Fibroblast of skin of scalp (primary cell): Measurements from ENCODE around the gene MT1G.
"Not testable (repeated sequence)": the region's sequence is repeated elsewhere in the genome, so short reads cannot be mapped to it uniquely, and the experiment has no call there.

ENCODE experiments used
- DNase-seq: peaks from one replicate; pipeline ENCODE4 v3.0.0-alpha.2; 2013

Gene MT1G

DNA sequence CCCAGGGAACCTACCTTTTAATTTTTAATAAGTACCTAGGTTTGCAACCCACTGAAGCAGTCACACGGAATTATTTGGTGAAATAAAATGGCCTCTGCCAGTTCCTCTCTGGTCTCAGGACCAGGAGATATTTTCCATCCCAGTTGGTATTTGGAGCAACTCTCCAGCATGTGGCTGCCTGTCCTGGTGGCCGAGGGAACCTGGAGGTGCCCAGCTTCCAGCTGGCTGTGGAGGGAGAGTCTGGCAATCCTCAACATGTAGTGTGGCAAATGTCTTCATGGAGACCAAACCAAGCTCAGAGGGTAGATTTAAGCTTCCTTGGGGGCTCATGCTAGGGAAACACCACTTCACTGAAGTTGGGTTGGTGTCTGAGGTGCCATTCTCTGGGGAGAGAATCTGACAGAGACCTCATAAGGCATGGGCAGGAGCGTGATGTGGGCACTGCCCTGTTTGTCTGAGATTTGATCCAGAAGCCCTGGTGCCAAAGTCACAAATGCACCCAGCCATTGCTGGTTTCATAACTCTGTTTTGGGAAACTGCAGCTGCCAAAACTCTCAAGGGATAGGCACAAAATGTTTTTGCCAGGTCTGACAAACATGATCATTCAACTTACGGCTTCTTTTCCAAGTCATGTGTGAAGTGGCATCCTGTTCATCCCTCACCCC, 17.2 kb upstream of the MT1G start:
- no peak for DNase-seq

DNA sequence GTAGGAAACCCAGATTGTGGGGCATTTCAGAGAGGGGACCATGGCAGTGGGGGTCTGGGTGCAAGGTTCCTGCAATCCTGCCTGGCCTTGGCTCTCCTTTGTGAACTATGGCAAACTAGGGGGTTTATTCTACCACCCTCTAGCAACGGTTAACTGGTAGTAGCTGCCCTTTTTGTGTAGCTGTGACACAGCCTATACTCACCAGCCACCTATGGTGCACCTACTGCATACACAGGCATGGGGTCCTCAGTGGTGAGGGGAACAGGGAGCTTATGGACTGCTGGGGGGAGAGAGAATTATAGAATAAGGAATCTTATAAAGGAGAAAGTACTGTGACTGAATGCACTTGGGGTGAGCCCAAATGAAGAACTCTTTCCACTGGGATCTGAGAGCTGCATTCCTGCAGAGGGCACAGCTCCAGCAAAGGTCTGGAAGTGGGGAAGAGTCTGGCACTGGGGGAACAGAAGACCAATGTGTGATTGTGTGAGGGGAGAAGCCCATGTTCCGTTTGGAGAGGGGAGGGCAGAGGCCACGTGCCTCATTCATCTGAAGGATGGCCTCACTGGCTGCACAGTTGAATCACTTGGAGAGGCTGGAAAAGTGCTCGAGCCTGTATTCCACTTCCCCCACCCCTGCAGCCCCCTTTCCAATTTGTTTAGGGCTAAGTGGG, 16.5 kb upstream of the MT1G start:
- DNase-seq, result no peak

DNA sequence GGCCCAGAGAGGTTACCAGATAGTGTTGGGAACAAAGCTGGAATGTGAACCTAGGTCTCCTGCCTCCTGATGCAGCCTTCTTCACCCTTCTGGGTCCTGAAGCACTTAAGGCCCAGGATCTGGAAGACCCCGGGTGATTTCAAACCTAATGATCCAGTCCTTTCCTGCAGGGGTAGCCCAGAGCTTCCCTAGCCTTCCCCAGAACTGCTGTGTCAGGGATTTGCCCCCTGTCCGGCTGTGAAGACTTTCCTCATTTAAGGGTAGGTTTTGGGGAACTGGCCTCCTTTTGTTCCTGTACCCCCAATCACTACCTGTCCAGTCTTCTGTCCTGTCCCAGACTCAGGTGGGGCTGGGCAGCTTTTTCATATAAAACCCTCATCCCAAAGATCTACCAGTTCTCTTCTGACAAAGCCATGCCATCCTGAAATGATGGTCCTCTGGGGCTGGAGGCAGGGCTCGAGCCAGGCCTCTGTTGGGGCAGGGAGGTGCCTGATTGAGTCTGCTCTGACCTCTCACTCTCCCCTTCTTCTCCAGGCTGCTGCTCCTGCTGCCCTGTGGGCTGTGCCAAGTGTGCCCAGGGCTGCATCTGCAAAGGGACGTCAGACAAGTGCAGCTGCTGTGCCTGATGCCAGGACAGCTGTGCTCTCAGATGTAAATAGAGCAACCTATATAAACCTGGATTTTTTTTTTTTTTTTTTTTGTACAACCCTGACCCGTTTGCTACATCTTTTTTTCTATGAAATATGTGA, 15.7 kb upstream of the MT1G start:
- no peak for DNase-seq

DNA sequence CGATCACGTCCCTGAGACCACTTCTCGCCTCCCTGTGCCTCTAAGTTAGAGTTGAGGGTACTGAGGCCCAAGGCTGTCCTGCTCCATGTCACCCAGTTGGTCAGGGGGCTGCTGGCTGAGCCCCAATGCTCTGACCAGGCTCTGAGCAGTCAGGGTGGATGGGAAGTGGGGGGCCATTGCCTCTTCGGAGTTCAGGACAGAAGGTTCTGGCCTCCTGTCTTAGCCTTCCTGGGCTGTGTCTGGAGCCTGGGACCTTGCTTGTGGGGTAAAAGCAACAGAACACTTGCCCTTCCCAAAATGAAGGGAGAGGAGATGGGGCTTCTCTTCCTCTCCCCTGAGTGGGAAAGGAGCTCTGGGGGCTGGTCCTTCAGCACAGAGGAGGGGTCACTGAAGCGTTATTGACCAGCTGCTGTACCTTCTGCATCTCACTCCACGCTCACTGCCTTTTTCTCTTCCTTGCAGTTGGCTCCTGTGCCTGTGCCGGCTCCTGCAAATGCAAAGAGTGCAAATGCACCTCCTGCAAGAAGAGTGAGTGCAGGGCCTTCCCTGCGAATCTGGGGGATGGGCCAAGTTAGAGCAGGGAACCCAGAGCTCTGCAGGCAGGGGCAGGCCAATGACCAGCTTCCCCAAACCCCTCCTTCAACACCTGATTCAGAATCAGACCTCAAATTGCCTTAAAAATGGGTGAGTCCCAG, 15.0 kb upstream of the MT1G start:
- DNase-seq, result no peak

DNA sequence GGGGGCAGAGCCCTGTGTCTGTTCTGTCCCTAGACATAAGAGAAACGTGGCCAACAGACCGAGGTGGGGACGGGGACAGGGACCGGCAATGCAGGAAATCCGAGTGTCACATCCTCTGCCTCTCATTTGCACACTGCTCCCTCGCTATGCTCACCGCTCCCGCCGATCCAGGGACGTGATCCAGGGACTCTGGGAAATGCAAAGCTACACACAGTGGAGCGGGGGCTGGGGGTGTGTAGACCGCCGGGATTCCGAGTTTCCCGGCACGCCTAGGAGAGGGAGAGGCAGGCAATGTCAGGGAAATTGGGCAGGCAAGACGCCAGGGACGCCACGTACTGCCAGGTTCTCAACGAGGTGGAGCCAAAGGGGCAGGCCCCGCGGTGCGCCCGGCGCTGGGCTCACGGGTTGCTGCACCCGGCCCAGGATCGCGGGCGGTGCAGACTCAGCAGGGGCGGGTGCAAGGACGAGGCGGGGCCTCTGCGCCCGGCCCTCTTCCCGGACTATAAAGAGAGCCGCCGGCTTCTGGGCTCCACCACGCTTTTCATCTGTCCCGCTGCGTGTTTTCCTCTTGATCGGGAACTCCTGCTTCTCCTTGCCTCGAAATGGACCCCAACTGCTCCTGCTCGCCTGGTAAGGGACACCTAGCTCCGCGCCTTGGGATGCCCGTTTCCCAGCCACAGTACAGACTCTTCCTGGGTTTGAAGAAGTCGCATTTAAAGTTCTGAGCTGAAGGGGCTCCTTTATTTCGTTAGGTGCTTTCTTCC, 14.3 kb upstream of the MT1G start, which contains the start of gene MT1X:
Gene MT1X (plus strand): TSS at position 532 of the 764 bp plus-strand sequence. CDS start 71 bp downstream, at position 603.
- peak; percentile 89 for DNase-seq

DNA sequence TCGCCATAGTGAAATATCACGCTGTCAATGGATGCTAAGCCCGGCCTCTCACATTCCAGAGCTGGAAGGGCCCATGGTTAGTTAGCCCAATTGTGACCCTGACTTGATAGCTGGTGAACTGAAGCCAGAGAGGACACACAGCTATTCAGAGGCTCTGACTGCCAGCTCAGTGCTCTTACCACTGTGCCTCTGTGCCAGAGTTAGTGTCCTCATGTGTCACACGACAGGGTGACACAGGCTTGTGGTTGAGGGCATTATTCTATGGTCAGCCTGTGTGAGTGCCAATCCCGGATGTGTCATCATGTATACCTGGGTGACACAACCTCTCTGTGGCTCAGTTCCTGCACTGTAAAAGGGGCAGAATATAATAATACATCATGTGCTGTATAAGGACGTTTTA, 12.0 kb upstream of the MT1G start:
- DNase-seq, result no peak

DNA sequence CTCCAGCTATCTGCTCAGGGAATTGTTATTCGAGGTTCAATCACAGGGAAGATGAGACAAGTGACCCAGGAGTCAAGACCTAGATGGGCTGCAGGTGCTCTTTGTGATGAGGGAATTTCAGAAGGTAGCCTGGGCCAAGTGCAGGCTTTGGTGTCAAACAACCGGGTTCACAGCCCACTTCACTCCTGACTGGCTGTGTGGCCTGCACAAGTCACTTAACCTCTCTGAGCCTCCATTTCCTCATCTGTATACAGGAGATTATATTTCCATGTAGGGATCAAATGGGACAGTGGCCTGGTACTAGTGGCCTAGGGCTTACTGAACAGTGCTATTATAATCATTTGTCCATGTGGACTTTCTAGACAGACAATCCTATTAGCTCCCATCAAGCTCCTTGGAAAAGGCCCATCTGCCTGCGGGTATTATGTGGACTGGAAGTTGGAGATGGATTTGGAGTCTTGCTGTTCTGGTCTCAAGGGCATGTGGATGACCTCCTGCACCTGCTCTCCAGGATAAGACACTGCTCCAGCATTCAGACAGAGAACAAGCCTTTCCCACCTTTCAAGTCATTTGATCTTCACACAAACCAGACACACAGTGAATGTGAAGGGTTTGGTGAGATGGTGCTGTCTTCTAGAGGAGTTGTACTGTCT, 11.3 kb upstream of the MT1G start:
- DNase-seq, result no peak

DNA sequence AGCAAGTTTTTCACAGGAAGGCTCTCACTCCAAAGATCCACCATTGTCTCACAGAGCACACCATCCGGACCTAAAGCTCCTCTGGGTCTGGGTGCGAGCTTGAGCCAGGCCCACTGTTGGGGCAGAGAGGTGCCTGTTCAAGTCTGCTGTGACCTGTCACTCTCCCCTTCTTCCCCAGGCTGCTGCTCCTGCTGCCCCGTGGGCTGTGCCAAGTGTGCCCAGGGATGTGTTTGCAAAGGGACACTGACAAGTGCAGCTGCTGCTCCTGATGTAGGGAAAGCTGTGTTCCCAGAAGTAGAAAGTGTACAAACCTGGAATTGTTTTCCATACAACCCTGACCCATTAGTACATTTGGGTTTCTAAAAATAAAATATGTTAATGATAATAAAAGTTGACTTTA, 9.6 kb upstream of the MT1G start:
- no peak for DNase-seq

DNA sequence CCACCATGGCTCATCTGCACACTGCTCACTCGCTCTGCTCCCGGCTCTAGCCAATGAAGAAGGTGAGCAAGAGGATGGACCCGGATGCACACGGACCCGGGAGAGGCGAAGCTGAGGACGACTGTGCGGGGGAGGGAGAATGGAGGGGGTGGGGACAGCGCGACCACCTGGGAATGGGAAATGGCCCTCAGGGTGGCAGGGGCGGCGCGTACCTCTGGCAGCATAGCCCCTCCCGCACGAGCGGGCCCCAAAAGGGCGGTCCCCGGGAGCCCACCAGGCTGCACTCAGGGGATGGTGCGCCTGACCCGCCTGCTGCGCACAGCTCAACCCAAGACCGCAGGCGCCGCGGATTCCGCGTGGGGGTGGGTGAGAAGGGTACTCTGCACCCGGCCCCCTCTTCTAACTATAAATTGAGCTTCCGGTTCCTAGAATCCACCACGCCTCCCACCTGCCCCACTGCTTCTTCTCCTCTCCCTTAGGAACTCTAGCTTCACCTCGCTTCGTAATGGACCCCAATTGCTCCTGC, 7.9 kb upstream of the MT1G start:
- no peak for DNase-seq

DNA sequence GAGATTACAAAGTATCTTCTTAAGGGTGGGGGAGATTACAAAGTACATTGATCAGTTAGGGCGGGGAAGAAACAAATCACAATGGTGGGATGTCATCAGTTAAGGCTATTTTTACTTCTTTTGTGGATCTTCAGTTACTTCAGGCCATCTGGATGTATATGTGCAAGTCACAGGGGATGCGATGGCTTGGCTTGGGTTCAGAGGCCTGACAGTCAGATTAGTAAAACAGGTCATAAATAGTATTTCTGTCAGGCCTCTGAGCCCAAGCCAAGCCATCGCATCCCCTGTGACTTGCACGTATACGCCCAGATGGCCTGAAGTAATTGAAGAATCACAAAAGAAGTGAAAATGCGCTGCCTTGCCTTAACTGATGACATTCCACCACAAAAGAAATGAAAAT, 6.7 kb upstream of the MT1G start:
- not testable (repeated sequence) for DNase-seq

DNA sequence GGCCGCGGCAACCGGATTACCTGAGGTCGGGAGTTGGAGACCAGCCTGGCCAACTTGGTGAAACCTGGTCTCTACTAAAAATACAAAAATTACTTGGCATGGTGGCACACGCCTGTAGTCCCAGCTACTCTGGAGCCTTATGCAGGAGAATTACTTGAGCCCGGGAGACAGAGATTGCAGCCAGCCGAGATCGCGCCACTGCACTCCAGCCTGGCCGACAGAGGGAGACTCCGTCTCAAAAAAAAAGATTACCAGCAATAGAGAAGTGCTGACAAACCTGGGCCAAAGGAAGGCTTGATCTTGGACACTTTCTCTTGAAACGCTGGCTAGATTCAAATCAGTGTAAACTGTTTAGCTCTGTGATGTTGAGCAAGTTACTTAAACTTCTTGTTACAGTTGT, 6.1 kb upstream of the MT1G start:
- peak; percentile 19 for DNase-seq

DNA sequence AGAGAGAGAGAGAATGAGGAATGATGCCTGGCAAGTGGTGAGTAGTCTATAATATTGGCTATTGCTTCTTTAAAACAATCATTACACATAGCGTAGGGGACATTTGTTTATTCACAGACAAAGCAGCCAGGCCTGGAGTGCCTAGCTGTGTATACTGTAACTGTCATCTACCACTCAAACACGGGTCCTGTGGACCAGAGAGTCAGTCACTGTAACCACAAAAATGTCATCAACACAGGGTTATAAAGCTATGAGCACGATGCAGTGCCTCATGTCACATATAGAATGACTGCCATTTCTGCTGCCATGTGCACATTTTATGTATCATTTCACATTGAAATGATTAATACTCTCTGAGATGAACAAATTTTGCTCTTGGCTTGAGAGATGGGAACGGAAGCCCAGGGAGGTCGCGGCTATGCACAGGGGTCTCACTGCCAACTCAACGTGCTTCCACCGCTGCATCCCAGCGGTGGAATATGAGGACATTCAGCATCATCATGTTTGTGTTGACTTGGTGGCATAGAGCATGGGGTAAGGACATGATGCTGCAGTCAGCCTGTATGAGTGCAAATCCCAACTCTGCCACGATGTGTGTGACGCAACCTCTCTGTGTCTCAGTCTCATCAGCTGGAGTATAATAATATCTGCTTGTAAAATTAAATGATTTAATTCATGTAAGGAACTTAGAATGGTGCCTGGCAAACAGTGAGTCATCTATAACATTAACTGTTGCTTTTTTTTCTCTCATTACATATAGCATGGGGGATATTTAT, 5.1 kb upstream of the MT1G start:
- DNase-seq, result no peak

DNA sequence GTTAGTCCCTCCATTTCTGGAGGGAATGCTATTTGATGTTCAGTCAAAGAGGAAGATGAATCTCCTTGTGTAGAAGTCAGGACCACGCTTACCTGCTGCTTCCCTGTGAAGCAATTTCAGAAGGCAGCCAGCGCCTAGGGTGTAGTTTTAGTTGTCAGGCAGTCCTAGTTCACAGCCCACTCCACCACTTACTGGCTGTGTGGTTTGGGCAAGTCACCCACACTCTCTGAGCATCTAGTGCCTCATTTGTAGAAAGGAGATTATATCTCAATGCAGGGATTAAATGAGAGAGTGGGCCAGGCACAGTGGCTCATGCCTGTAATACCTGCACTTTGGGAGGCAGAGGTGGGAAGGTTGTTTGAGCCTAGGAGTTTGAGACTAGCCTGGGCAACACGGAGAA, 4.3 kb upstream of the MT1G start:
- not testable (repeated sequence) for DNase-seq

DNA sequence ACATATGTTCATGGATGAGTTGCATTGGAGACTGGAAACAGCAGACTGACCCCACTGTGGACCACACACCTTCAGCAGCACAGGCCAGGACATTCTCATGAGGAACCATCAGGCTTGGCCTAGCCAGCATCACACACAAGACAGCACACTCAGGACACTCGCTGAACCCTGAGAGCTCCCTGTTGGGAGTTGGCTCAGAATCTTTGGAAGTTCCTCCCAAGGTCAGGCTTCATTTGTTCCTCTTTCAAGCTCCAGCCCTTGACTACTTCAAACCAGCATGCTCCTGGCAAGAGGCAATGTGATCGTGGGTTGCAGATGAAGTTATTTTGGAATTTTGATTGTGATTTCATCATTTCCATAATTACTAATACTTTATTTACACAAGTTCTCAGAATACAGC, 3.8 kb upstream of the MT1G start:
- DNase-seq, result not testable (repeated sequence)

DNA sequence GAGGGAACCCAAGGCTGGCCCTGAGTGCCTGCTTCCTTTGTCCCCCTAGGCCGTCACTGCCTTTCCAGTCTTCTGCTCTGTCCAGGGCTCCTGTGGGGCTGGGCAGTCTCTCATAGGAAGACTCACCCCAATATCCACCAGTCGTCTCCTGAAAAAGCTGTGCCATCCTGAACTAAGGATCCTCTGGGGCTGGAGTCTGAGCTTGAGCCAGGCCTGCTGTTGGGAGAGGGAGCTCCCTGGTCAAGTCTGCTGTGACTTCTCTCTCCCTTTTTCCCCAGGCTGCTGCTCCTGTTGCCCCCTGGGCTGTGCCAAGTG, 2.7 kb upstream of the MT1G start:
- no peak for DNase-seq

DNA sequence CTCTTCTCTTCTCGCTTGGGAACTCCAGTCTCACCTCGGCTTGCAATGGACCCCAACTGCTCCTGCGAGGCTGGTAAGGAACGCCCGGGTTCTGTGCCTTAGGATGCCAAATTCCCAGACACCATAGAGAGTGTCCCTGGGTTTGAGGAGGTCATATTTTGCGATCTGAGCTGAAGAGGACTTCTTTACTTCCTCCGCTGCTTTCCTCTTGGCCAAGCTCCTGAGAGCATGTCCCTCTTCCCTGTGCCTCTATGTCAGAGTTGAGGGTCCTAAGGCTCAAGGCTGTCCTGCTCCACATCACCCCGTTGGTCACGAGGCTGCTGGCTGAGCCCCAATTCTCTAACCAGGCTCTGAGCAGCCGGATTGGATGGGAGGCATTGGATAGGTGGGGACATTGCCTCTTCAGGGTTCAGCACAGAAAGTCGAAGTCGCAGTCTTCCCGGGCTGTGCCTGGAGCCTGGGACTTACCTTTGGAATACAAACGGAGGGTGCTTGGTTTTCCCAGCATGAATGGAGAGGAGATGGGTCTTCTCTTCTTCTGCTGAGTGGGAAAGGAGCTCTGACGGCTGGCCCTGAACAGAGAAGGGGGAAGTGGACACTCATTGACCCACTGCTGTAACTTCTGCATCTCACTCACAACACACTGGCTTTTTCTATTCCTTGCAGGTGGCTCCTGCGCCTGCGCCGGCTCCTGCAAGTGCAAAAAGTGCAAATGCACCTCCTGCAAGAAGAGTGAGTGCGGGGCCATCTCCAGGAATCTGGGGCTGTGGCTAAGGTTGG, 2.2 kb upstream of the MT1G start:
- no peak for DNase-seq

DNA sequence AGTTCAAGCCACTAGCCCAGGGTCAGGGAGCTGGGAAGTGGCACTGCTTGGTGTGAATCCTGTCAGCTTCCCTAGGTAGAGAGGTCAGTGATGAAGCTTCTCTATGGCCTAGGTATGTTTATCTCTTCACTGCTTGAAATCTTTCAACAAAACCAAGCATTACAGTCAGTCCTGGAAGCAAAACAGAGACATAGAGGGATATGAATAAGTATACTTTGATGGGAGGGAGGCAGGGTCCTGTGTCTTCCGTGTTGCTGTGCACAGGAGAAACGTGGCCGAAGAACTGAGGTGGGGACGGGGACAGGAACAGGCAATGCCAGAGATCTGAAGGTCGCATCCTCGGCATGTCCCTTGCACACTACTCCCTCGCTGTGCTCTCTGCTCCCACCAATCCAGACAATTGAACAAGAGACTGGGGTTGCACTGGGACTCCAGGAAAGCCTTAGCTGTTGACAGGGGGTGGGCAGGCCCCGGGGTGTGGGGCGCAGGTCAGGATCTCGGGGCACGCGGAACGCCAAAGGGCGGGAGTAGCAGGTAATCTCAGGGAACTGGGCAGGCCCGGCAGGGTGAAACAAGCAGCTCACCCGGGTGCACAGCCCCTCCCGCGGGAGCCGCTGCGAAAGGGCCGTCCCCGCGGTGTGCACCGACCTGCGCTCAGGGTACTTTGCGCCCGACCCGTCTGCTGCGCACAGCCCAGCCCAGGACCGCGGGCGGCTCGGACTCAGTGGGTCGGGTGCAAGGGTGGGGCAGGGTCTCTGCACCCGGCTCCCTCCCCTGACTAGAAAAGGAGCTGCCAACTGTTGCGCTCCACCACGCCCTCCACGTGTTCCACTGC, 1.4 kb upstream of the MT1G start, which contains the start of gene MT1H:
Gene MT1H (plus strand): TSS at position 810 of the 835 bp plus-strand sequence. CDS start 71 bp downstream, outside the sequence.
- no peak for DNase-seq

DNA sequence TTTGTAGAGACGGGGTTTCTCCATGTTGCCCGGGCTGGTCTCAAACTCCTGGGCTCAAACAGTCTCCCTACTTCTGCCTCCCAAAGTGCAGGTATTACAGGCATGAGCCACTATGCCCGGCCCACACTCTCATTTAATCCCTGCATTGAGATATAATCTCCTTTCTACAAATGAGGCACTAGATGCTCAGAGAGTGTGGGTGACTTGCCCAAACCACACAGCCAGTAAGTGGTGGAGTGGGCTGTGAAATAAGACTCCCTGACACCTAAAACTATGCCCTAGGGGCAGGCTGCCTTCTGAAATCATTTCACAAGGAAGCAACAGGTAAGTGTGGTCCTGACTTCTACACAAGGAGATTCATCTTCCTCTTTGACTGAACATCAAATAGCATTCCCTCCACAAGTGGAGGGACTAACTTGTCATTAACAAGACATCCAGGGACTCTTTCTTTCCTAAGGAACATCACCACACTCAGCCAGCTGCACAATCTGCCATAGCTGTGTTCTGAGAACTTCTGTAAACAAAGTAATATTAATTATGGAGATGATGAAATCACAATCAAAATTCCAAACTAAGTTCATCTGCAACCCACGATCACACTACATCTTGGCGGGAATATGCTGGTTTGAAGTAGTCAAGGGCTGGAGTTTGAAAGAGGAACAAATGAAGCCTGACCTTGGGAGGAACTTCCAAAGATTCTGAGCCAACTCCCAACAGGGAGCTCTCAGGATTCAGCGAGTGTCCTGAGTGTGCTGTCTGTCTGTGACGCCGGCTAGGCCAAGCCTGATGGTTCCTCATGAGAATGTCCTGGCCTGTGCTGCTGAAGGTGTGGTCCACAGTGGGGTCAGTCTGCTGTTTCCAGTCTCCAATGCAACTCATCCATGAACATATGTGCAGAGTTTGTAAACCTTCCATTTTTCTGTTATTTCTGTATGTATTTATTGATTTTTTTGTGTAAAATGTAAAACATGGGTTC, 2.3 kb downstream of the MT1G start:
- DNase-seq, result not testable (repeated sequence)
